GM12892 (cell line): ENCODE data around the gene NXPH3.
"Not testable (repeated sequence)": the region's sequence is repeated elsewhere in the genome, so short reads cannot be mapped to it uniquely, and the experiment has no call there.

Experiments
- DNase-seq: peaks from one replicate; pipeline ENCODE4 v3.0.0; 2011; ENCODE audit not compliant: insufficient read length
- FAIRE-seq: peaks from 2 replicates; lab custom pipeline; 2011; peaks lifted over from hg19 to GRCh38; lab: Jason Lieb, UNC
- POLR2A ChIP-seq: IDR thresholded peaks from 2 replicates; pipeline ENCODE4 v1.6.1; 2011; ENCODE audit warnings: low read depth, low read length, control low read depth
- POLR2AphosphoS5 ChIP-seq: IDR thresholded peaks from 2 replicates; pipeline ENCODE4 v1.6.1; 2011; ENCODE audit warnings: low read depth, low read length, control low read depth
- TAF1 ChIP-seq: IDR thresholded peaks from 2 replicates; pipeline ENCODE4 v1.6.1; 2011; ENCODE audit warnings: low read depth, mild to moderate bottlenecking, control low read depth, low read length, borderline replicate concordance

NXPH3 gene

GRCh38 chr17:49556223-49556943 lies 19.3 kb upstream of the NXPH3 start:
- FAIRE-seq (peak; percentile 78), DNase-seq (peak; percentile 94)
- no peak for TF ChIP-seq TAF1
- no peak for TF ChIP-seq POLR2AphosphoS5
- TF ChIP-seq POLR2A, result no peak

GRCh38 chr17:49557312-49558024 lies 18.2 kb upstream of the NXPH3 start:
- FAIRE-seq (no peak), DNase-seq (no peak)

GRCh38 chr17:49564638-49565037 lies 11.0 kb upstream of the NXPH3 start:
- TF ChIP-seq TAF1 (no peak), POLR2AphosphoS5 (no peak), POLR2A (no peak)
- no peak for FAIRE-seq
- no peak for DNase-seq

More at GRCh38 chr17:49557312-49558024, 18.2 kb upstream of the NXPH3 start:
- TF ChIP-seq POLR2A (no peak), TAF1 (no peak), POLR2AphosphoS5 (no peak)

DNA sequence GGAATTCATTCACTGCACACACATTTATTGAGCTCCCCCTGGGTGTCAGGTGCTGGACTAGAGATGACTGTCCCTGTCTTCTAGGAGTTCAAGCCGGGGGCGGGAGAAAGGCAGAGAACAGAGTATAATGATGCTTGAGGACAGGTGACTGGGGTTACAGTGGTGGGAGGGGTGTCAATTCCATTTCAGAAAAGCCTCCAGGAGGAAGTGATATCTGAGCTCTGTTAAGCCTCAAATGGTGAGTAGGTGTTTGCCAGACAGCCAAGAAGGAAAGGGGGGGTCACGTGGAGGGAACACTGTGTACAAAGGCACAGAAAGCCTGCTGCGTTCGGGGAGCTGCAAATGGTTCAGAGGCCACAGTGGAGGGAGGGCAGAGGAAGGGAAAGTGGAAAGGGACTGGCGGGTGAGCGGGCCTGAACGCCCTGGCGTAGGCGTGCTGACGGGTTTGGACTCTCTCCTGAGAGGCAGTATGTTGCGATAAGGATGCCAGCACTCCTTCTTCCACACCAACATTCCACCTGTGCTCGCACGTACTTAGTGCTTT lies 9.7 kb upstream of the NXPH3 start:
- FAIRE-seq, result peak; percentile 76
- TF ChIP-seq TAF1, result no peak
- no peak for TF ChIP-seq POLR2A
- TF ChIP-seq POLR2AphosphoS5, result no peak
- no peak for DNase-seq

GRCh38 chr17:49566668-49567071 lies 9.0 kb upstream of the NXPH3 start:
- no peak for DNase-seq
- no peak for FAIRE-seq
- TF ChIP-seq POLR2AphosphoS5 (no peak), POLR2A (no peak), TAF1 (no peak)

GRCh38 chr17:49567104-49567521 lies 8.6 kb upstream of the NXPH3 start:
- TF ChIP-seq TAF1 (no peak), POLR2A (no peak), POLR2AphosphoS5 (no peak)

GRCh38 chr17:49567871-49568694 lies 7.6 kb upstream of the NXPH3 start:
- peak; percentile 94 for FAIRE-seq
- DNase-seq, result no peak
- TF ChIP-seq POLR2A (no peak), POLR2AphosphoS5 (no peak), TAF1 (no peak)

More at GRCh38 chr17:49567104-49567521, 8.6 kb upstream of the NXPH3 start:
- DNase-seq, result no peak
- no peak for FAIRE-seq

DNA sequence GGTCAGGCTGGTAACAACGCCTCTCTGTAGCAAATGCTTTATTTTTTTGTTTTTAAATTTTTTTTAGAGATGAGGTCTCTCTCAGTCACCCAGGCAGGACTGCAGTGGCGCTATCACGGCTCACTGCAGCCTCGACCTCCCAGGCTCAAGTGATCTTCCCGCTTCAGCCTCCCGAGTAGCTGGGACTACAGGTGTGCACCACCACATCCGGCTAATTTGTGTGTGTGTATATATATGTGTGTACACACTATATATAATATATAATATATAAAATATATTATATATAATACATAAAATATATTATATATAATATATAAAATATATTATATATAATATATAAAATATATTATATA lies 7.0 kb upstream of the NXPH3 start:
- not testable (repeated sequence) for DNase-seq, FAIRE-seq

DNA sequence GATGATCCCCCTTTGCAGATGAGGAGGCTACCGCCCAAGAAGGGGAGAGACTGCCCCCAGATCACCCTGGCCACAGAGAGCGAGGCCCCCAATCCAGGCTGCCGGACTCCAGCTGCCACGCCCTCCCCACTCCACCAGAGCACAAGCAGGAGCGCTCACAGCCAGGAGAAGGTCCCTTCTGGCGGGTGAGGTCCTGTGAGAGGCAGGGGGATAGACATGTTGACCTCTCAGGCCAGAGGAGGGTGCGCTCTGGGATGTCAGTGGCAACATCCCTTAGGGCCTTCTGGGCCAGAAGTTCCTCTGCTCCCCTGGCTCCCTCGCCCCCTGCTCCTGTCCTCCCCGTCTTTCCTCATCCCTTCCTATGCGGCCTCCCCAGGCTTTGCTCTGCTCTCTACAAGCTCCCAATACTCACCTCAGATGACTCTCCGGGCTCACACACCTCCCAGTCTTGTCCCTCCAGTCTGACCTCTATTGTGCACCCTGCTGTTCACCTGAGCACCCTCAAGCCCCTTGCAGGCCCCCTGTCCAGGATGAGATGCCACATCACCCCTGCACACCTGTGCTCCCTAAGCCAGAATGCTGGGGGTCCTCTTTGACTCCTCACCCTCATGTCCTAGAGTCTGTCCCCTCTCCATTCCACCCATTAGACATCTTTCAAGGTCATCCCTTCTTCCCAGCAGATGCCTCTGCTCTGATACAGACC lies 5.0 kb upstream of the NXPH3 start:
- TF ChIP-seq TAF1 (no peak), POLR2A (no peak), POLR2AphosphoS5 (no peak)
- DNase-seq (no peak), FAIRE-seq (no peak)

GRCh38 chr17:49571283-49571682 lies 4.4 kb upstream of the NXPH3 start:
- no peak for DNase-seq
- no peak for TF ChIP-seq POLR2A
- no peak for TF ChIP-seq POLR2AphosphoS5
- TF ChIP-seq TAF1, result no peak
- FAIRE-seq, result no peak
